Esophagus squamous epithelium (tissue), 4 donors: ENCODE results near the gene DRD3.

Experiments used
- POLR2A ChIP-seq, 4 donors: fragments of 450-650 bp; IDR thresholded peaks; one replicate each; pipeline ENCODE4 v1.6.1; 2017; ENCODE audit warnings: antibody characterized with exemption in 4 of 4, mild to moderate bottlenecking in 4 of 4, moderate library complexity in 3 of 4
- TF ChIP-seq, protein P1 (sequence below), 6 experiments: fragments of 450-650 bp in 4 of 6; fragments of 200-600 bp in 2 of 6; sonication (generic) in 2 of 6; IDR thresholded peaks; one replicate each; pipeline ENCODE4 v1.5.1; 2016 to 2019; ENCODE audit warnings: antibody characterized with exemption in 6 of 6, mild to moderate bottlenecking in 4 of 6, moderate library complexity in 4 of 6

DNA sequence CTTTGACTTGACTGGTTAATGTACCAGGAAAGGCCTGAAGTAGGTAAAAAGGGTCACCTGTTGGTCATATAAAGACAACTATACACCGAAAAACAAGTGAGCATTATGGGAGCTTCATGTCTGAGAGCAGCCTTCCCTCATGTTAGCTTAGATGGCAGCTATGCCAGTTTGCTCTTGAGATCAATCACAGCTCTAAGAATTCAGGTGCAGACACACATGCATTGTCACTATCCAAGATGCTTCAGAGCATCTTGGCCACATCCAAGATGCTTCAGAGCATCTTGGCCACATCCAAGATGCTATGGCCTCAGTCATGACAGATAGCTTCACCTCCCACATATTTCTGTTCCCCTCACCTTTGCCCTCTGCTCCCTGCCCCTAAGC is 43.0 kb upstream of the DRD3 start:
- TF ChIP-seq, protein P1, sequence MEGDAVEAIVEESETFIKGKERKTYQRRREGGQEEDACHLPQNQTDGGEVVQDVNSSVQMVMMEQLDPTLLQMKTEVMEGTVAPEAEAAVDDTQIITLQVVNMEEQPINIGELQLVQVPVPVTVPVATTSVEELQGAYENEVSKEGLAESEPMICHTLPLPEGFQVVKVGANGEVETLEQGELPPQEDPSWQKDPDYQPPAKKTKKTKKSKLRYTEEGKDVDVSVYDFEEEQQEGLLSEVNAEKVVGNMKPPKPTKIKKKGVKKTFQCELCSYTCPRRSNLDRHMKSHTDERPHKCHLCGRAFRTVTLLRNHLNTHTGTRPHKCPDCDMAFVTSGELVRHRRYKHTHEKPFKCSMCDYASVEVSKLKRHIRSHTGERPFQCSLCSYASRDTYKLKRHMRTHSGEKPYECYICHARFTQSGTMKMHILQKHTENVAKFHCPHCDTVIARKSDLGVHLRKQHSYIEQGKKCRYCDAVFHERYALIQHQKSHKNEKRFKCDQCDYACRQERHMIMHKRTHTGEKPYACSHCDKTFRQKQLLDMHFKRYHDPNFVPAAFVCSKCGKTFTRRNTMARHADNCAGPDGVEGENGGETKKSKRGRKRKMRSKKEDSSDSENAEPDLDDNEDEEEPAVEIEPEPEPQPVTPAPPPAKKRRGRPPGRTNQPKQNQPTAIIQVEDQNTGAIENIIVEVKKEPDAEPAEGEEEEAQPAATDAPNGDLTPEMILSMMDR (IDR thresholded peaks at IDR 0.05), result no peak
- no peak for TF ChIP-seq POLR2A (IDR thresholded peaks at IDR 0.05)
